NT2/D1 (cell line): Measurements from ENCODE around the gene MEG3.

Experiments
- SUZ12 ChIP-seq: IDR thresholded peaks from 2 replicates; pipeline ENCODE4 v1.6.1; 2011; ENCODE audit not compliant: insufficient read length, insufficient read depth; ENCODE audit errors: extremely low read depth
- YY1 ChIP-seq: IDR thresholded peaks from 2 replicates; pipeline ENCODE4 v1.6.1; 2011; ENCODE audit not compliant: insufficient read length, insufficient read depth
- ZNF274 ChIP-seq: IDR thresholded peaks from 2 replicates; pipeline ENCODE4 v1.6.1; 2011; ENCODE audit warnings: mild to moderate bottlenecking, low read depth, low read length

- TF ChIP-seq ZNF274: no peak
- no peak for TF ChIP-seq YY1
- TF ChIP-seq SUZ12: no peak
These were observed 47.9 kb upstream of the MEG3 start for GRCh38 chr14:100777818-100778525.
